22Rv1 (cell line): ENCODE data around the gene ALDH1A3.

ENCODE experiments used
- ZFX ChIP-seq: fragments of 450-650 bp; IDR thresholded peaks from 2 replicates; pipeline ENCODE4 v1.6.1; 2017; ENCODE audit warnings: antibody characterized with exemption, borderline replicate concordance
- TF ChIP-seq, protein P1 (sequence below): fragments of 450-650 bp; IDR thresholded peaks from 2 replicates; pipeline ENCODE4 v1.5.1; 2017; ENCODE audit warnings: mild to moderate bottlenecking

GRCh38 chr15:100913961-100914360 lies 34.3 kb downstream of the ALDH1A3 start:
- TF ChIP-seq, protein P1, sequence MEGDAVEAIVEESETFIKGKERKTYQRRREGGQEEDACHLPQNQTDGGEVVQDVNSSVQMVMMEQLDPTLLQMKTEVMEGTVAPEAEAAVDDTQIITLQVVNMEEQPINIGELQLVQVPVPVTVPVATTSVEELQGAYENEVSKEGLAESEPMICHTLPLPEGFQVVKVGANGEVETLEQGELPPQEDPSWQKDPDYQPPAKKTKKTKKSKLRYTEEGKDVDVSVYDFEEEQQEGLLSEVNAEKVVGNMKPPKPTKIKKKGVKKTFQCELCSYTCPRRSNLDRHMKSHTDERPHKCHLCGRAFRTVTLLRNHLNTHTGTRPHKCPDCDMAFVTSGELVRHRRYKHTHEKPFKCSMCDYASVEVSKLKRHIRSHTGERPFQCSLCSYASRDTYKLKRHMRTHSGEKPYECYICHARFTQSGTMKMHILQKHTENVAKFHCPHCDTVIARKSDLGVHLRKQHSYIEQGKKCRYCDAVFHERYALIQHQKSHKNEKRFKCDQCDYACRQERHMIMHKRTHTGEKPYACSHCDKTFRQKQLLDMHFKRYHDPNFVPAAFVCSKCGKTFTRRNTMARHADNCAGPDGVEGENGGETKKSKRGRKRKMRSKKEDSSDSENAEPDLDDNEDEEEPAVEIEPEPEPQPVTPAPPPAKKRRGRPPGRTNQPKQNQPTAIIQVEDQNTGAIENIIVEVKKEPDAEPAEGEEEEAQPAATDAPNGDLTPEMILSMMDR: no peak
- TF ChIP-seq ZFX: no peak
